B cell (primary cell): Measurements from ENCODE around the gene ZFPM1. TPM values are rescaled to one million over a fixed set of nuclear protein-coding genes. Genes with fewer than 3 reads are reported as not detected.

Experiments used
- ATAC-seq: fragments of 200-7000 bp; cut with Tn5 transposase; one replicate; pipeline ENCODE4 v1.10.0; 2021; ENCODE audit warnings: low read depth, mild to moderate bottlenecking, moderate number of reproducible peaks, moderate library complexity
- CTCF ChIA-PET: fragments of 350-600 bp; sonication (Branson Sonifier 250); formaldehyde crosslinking; loops from one replicate; lab custom pipeline; 2021; ENCODE audit warnings: antibody characterized with exemption, inconsistent platforms; lab: Charles Lee
- POLR2A ChIA-PET: fragments of 350-600 bp; sonication (Branson Sonifier 250); formaldehyde crosslinking; loops from one replicate; lab custom pipeline; 2021; ENCODE audit warnings: antibody characterized with exemption; lab: Charles Lee
- DNase-seq: peaks from one replicate; pipeline ENCODE4 v3.0.0; 2013
- H2AFZ ChIP-seq: 2 replicates; pipeline ENCODE4 v1.6.1; 2012; ENCODE audit warnings: mild to moderate bottlenecking, low read depth, low read length; ENCODE audit not compliant: insufficient read depth, poor library complexity, severe bottlenecking
- H3K27ac ChIP-seq, 2 donors: 1 replicate in 1 of 2; 2 replicates in 1 of 2; pipeline ENCODE4 v1.5.1; 2012 to 2013; ENCODE audit warnings: low read length in 2 of 2, mild to moderate bottlenecking in 2 of 2, moderate library complexity in 1 of 2
- H3K27me3 ChIP-seq, 4 experiments: fragments of 200-600 bp in 1 of 4; sonication (generic) in 1 of 4; replicated peaks in 1 of 4; 1 replicate in 2 of 4; 2 replicates in 2 of 4; pipeline versions ENCODE4 v1.6.1 to v1.7.0; 2013 to 2016; ENCODE audit warnings: low read length in 3 of 4, mild to moderate bottlenecking in 2 of 4, mixed read lengths in 1 of 4, moderate library complexity in 1 of 4; ENCODE audit not compliant: insufficient read depth in 4 of 4, control insufficient read depth in 3 of 4; ENCODE audit errors: control extremely low read depth in 1 of 4
- H3K36me3 ChIP-seq, 2 experiments: replicated peaks in 1 of 2; 1 replicate in 1 of 2; 2 replicates in 1 of 2; pipeline versions ENCODE4 v1.6.1 to v1.7.1; 2013; ENCODE audit warnings: low read length in 1 of 2; ENCODE audit not compliant: insufficient read depth in 2 of 2, control insufficient read depth in 1 of 2; ENCODE audit errors: control extremely low read depth in 1 of 2, extremely low read depth in 1 of 2
- H3K4me1 ChIP-seq, 2 donors: fragments of 200-600 bp in 1 of 2; sonication (generic) in 1 of 2; 1 replicate in 1 of 2; 2 replicates in 1 of 2; pipeline versions ENCODE4 v1.5.1 to v1.6.1; 2013 to 2017; ENCODE audit warnings: low read length in 2 of 2; ENCODE audit not compliant: control insufficient read depth in 2 of 2, insufficient read depth in 2 of 2
- H3K4me2 ChIP-seq: replicated peaks from 2 replicates; pipeline ENCODE3; 2012; ENCODE audit warnings: mild to moderate bottlenecking, low read depth, low read length; ENCODE audit not compliant: poor library complexity, severe bottlenecking
- H3K4me3 ChIP-seq, 5 experiments: fragments of 200-600 bp in 1 of 5; sonication (generic) in 1 of 5; 1 replicate in 3 of 5; 2 replicates in 2 of 5; pipeline versions ENCODE4 v1.5.1 to v1.7.0; 2011 to 2016; ENCODE audit warnings: low read length in 4 of 5, mild to moderate bottlenecking in 4 of 5, low read depth in 2 of 5, control low read depth in 1 of 5, moderate library complexity in 1 of 5; ENCODE audit not compliant: insufficient read depth in 1 of 5; ENCODE audit errors: control extremely low read depth in 1 of 5, extremely low read depth in 1 of 5
- H3K79me2 ChIP-seq: fragments of 200-600 bp; sonication (generic); one replicate; pipeline ENCODE4 v1.6.0; 2016; ENCODE audit warnings: low read length; ENCODE audit not compliant: control insufficient read depth, insufficient read depth
- H3K9ac ChIP-seq: fragments of 200-600 bp; sonication (generic); 2 replicates; pipeline ENCODE4 v1.6.1; 2017; ENCODE audit warnings: mild to moderate bottlenecking, low read length, moderate library complexity
- H3K9me3 ChIP-seq, 3 donors: one replicate each; pipeline versions ENCODE4 v1.6.1 to v1.7.1; 2013; ENCODE audit warnings: low read length in 2 of 3; ENCODE audit not compliant: control insufficient read depth in 2 of 3, insufficient read depth in 1 of 3; ENCODE audit errors: control extremely low read depth in 1 of 3
- H4K20me1 ChIP-seq: 2 replicates; pipeline ENCODE4 v1.6.0; 2012; ENCODE audit warnings: mild to moderate bottlenecking, low read length; ENCODE audit not compliant: insufficient read depth, control insufficient read depth, poor library complexity, severe bottlenecking
- H3K27ac Mint-ChIP-seq: one replicate; pipeline ENCODE4 v1.8.0; 2021; ENCODE audit warnings: mixed read lengths
- H3K27me3 Mint-ChIP-seq: one replicate; pipeline ENCODE4 v1.8.0; 2021; ENCODE audit warnings: mixed read lengths
- H3K4me1 Mint-ChIP-seq: one replicate; pipeline ENCODE4 v1.8.0; 2021; ENCODE audit warnings: mixed read lengths
- H3K4me3 Mint-ChIP-seq: one replicate; pipeline ENCODE4 v1.8.0; 2021; ENCODE audit warnings: mixed read lengths
- H3K9me3 Mint-ChIP-seq: one replicate; pipeline ENCODE4 v1.8.0; 2022; ENCODE audit warnings: mixed read lengths; ENCODE audit not compliant: insufficient read depth
- CTCF ChIP-seq: fragments of 200-600 bp; IDR thresholded peaks from one replicate; pipeline ENCODE4 v1.8.0; 2022; ENCODE audit warnings: antibody characterized with exemption, mild to moderate bottlenecking
- EZH2 ChIP-seq: IDR thresholded peaks from 2 replicates; pipeline ENCODE4 v1.6.1; 2012; ENCODE audit warnings: borderline replicate concordance, low read depth, mild to moderate bottlenecking, moderate library complexity, low read length; ENCODE audit not compliant: insufficient read depth, poor library complexity, severe bottlenecking
- WGBS: methylation state at CpG from one replicate; pipeline ENCODE4 v1.1.5; 2013; ENCODE audit warnings: missing lambda C conversion rate; ENCODE audit not compliant: insufficient coverage; 5-methylcytosine and 5-hydroxymethylcytosine counted together
- intact Hi-C: fragments of 100-400 bp; cut with micrococcal nuclease; formaldehyde crosslinking; loops from one replicate; pipeline ENCODE4 v1.10.0; 2022
- polyA plus RNA-seq: library from polyadenylated mRNA; depleted of rRNA; stranded (reverse); fragments of >200 nt; gene quantifications from 2 replicates; pipeline ENCODE4 v1.2.3, GENCODE V29; 2012
- total RNA-seq, 2 donors: library from RNA; stranded (reverse); fragments of 120-200 nt in 1 of 2; gene quantifications; 1 replicate in 1 of 2; 2 replicates in 1 of 2; pipeline versions ENCODE4 v1.2.3 to v1.2.4, GENCODE V29; 2013 to 2022

The ZFPM1 gene
- total and polyA plus RNA-seq, 2 donors (not counting 1 experiment from before 2014, with no cell fraction given) = 4.3 to 34.6 TPM

GRCh38 chr16:88554711-88555264, 101.7 kb downstream of the ZFPM1 start:
- H3K36me3 ChIP-seq = no peaks in the 10 kb centered on the region
- ATAC-seq (no peak), DNase-seq (no peak)
- H3K4me3 Mint-ChIP-seq = no peak overlapping the region
- peaks cover 0 to 11% (median 0%) of the 10 kb centered on the region in 3 donors for H3K9me3 ChIP-seq
- TF ChIP-seq CTCF = no peak
- TF ChIP-seq EZH2 = no peak
- peaks cover 6 to 41% of the 10 kb centered on the region in 2 donors for H3K4me1 ChIP-seq
- ChIA-PET POLR2A (no interaction called here), CTCF (no interaction called here)
- no peak overlapping the region for H3K4me2 ChIP-seq
- H3K9me3 Mint-ChIP-seq = no peaks in the 10 kb centered on the region
- no peak overlapping the region for H3K4me3 ChIP-seq
- WGBS = 89% methylated on average over 15 of the region's 15 CpGs
- H3K4me1 Mint-ChIP-seq = peaks cover 8% of the 10 kb centered on the region
- peaks cover 16% of the 10 kb centered on the region for H3K27me3 Mint-ChIP-seq
- no peaks in the 10 kb centered on the region for H4K20me1 ChIP-seq
- no peak overlapping the region for H3K27ac Mint-ChIP-seq
- H3K9ac ChIP-seq = no peak overlapping the region
- intact Hi-C loops = no loop called here
- no peaks in the 10 kb centered on the region for H3K79me2 ChIP-seq
- H2AFZ ChIP-seq = no peak overlapping the region
- no peak overlapping the region for H3K27ac ChIP-seq
- H3K27me3 ChIP-seq = peaks cover 0 to 23% (median 0%) of the 10 kb centered on the region in 4 experiments

- no peak overlapping the region for H3K27ac ChIP-seq
- H3K27me3 Mint-ChIP-seq = peaks cover 16% of the 10 kb centered on the region
- H3K4me3 ChIP-seq = no peak overlapping the region
- H3K4me1 ChIP-seq = peaks cover 0 to 24% of the 10 kb centered on the region in 2 donors
- TF ChIP-seq CTCF = no peak
- TF ChIP-seq EZH2 = no peak
- H3K36me3 ChIP-seq = no peaks in the 10 kb centered on the region
- no peak overlapping the region for H3K4me3 Mint-ChIP-seq
- 74% methylated on average over 8 of the region's 15 CpGs for WGBS
- peaks cover 0 to 16% (median 0%) of the 10 kb centered on the region in 3 donors for H3K9me3 ChIP-seq
- ATAC-seq (no peak), DNase-seq (no peak)
- no peak overlapping the region for H3K9ac ChIP-seq
- no peaks in the 10 kb centered on the region for H4K20me1 ChIP-seq
- no peaks in the 10 kb centered on the region for H3K9me3 Mint-ChIP-seq
- no peak overlapping the region for H3K27ac Mint-ChIP-seq
- intact Hi-C loops = no loop called here
- no peak overlapping the region for H3K4me2 ChIP-seq
- H3K79me2 ChIP-seq = no peaks in the 10 kb centered on the region
- peaks cover 0 to 27% (median 0%) of the 10 kb centered on the region in 4 experiments for H3K27me3 ChIP-seq
- H2AFZ ChIP-seq = no peak overlapping the region
- ChIA-PET CTCF (no interaction called here), POLR2A (no interaction called here)
- no peaks in the 10 kb centered on the region for H3K4me1 Mint-ChIP-seq
Measured at GRCh38 chr16:88556294-88556988, 103.4 kb downstream of the ZFPM1 start.
